SW480 (cell line): ENCODE measurements around the gene MARCHF2.
"Not testable (repeated sequence)": the region's sequence is repeated elsewhere in the genome, so short reads cannot be mapped to it uniquely, and the experiment has no call there.

Source experiments
- DNase-seq: peaks from one replicate; pipeline ENCODE4 v3.0.0-alpha.2; 2016; ENCODE audit warnings: low spot score

The MARCHF2 gene

GRCh38 chr19:8412783-8413628 lies at the start of gene MARCHF2:
Gene MARCHF2, plus strand, starts transcription at chr19:8413305. Its CDS starts 8,536 bp downstream, at chr19:8421841.
- DNase-seq = peak; percentile 94

- DNase-seq = peak; percentile 36
These were observed 49.0 kb upstream of the MARCHF2 start, which contains the start of gene ANGPTL4 for GRCh38 chr19:8363803-8364771. Gene ANGPTL4, plus strand, starts transcription at chr19:8364155. Its CDS starts 167 bp downstream, at chr19:8364322.

- DNase-seq = no peak
These were observed 47.0 kb upstream of the MARCHF2 start for GRCh38 chr19:8366121-8366581.

- DNase-seq = no peak
These were observed 46.2 kb upstream of the MARCHF2 start for GRCh38 chr19:8366961-8367326.

GRCh38 chr19:8367327-8368001 lies 45.6 kb upstream of the MARCHF2 start:
- DNase-seq = peak; percentile 80

- DNase-seq = no peak
These were observed 42.7 kb upstream of the MARCHF2 start for GRCh38 chr19:8370176-8371010.

GRCh38 chr19:8371011-8371804 lies 41.9 kb upstream of the MARCHF2 start:
- no peak for DNase-seq

GRCh38 chr19:8373867-8374813 lies 39.0 kb upstream of the MARCHF2 start:
- DNase-seq = no peak

- DNase-seq = not testable (repeated sequence)
These were observed 37.3 kb upstream of the MARCHF2 start for GRCh38 chr19:8375766-8376165.

GRCh38 chr19:8376373-8376974 lies 36.6 kb upstream of the MARCHF2 start:
- DNase-seq = not testable (repeated sequence)

- DNase-seq = no peak
These were observed 35.5 kb upstream of the MARCHF2 start for GRCh38 chr19:8377598-8377997.

- not testable (repeated sequence) for DNase-seq
These were observed 33.8 kb upstream of the MARCHF2 start for GRCh38 chr19:8379156-8379891.

- not testable (repeated sequence) for DNase-seq
These were observed 28.5 kb upstream of the MARCHF2 start for GRCh38 chr19:8384569-8384968.

- DNase-seq = not testable (repeated sequence)
These were observed 28.0 kb upstream of the MARCHF2 start for GRCh38 chr19:8385103-8385502.

GRCh38 chr19:8385566-8385965 lies 27.5 kb upstream of the MARCHF2 start:
- not testable (repeated sequence) for DNase-seq

GRCh38 chr19:8386419-8386818 lies 26.7 kb upstream of the MARCHF2 start:
- not testable (repeated sequence) for DNase-seq

GRCh38 chr19:8386990-8387389 lies 26.1 kb upstream of the MARCHF2 start:
- DNase-seq = no peak
